Omental fat pad (tissue), 4 donors: ENCODE measurements around the gene MYZAP. TPM values are rescaled to one million over a fixed set of nuclear protein-coding genes. Genes with fewer than 3 reads are reported as not detected.

Source experiments
- ATAC-seq: fragments of 150-250 bp; one replicate; pipeline ENCODE4 v1.9.1; 2016; ENCODE audit warnings: mild to moderate bottlenecking, moderate library complexity; ENCODE audit not compliant: low FRiP score
- DNase-seq: peaks from one replicate; pipeline ENCODE4 v3.0.0-alpha.2; 2019; ENCODE audit warnings: low spot score
- total RNA-seq, 4 donors: library from RNA; depleted of rRNA; stranded (reverse); fragments of >200 nt; gene quantifications; one replicate each; pipeline ENCODE4 v1.1.0, GENCODE V29; 2016
- TF ChIP-seq, protein P1 (sequence below), 3 donors: fragments of 450-650 bp; IDR thresholded peaks; one replicate each; pipeline ENCODE4 v1.5.1; 2016 to 2017; ENCODE audit warnings: antibody characterized with exemption in 3 of 3, mild to moderate bottlenecking in 3 of 3, moderate library complexity in 2 of 3

MYZAP gene
- total RNA-seq, 4 donors from 2014 or later = 13.1 to 84.6 (median 20.2) TPM

DNA sequence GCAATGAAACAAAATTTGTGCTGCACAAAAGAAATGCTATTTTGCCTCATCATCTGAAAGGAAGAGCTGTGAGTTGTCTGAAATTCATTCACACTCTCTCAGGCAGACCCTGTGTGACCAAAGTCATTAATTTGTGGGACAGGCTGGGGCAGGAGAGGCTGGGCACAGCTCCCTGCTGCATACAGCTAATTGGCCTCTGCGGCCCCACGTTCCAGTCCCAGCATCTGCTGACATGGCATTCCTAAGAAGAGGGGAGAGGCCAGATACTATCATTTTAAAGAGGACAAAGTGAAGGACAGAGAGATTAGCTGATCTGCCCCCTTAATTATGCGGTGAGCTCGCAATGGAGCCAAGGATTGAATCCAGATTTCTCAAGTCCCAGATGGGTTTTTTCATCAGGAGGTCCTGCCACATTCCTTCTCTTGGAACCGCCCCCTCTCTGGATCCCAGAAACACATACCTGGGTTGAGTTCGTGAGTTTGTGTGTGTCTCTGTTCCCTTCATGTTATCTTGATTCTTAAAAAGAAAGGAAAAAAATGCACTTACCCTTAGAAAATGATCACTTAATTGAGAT lies 139.9 kb downstream of the MYZAP start:
- no peak for DNase-seq
- ATAC-seq = no peak
- TF ChIP-seq, protein P1, sequence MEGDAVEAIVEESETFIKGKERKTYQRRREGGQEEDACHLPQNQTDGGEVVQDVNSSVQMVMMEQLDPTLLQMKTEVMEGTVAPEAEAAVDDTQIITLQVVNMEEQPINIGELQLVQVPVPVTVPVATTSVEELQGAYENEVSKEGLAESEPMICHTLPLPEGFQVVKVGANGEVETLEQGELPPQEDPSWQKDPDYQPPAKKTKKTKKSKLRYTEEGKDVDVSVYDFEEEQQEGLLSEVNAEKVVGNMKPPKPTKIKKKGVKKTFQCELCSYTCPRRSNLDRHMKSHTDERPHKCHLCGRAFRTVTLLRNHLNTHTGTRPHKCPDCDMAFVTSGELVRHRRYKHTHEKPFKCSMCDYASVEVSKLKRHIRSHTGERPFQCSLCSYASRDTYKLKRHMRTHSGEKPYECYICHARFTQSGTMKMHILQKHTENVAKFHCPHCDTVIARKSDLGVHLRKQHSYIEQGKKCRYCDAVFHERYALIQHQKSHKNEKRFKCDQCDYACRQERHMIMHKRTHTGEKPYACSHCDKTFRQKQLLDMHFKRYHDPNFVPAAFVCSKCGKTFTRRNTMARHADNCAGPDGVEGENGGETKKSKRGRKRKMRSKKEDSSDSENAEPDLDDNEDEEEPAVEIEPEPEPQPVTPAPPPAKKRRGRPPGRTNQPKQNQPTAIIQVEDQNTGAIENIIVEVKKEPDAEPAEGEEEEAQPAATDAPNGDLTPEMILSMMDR (IDR thresholded peaks at IDR 0.05) = no peak

DNA sequence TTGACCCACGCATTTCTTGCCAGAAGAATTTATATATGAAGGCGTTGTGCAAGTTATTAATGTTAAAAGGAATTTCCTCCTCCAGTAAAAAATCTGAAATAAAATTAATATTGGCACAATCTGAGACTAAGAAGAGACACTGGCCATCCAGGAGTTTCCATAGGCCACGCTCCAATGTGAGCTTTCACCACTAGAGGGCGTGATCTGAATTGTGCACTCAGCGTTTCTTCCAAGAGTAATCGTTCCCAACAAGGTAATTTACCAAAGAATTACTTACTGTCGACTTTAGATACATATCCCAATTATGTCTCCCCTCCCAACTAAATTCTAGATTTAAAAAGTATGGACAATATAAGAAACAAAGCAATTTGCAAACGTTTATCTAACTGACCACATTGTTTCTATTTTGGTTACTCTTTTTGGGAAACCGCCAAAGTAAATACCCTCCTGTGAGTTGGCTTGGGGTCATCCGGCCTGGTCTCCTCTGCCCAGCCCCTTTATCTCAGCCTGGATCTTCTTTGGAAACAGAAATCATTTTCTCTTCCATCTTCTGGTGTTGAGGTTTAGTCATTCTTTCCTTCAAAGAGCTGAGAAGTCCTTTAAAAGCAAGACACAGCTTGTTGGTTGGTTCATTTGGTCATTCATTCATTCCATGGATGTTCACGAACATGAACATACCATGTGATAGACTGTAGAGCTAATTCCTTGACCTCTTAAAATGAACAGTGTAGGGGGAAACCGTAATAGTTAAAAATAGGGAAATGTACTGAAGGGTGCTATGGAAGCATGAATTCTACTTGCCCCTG lies 141.0 kb downstream of the MYZAP start:
- no peak for ATAC-seq
- peak; percentile 54 for DNase-seq
- TF ChIP-seq, protein P1 (IDR thresholded peaks at IDR 0.05) = peak in 1 of 3 donors; percentile 56

DNA sequence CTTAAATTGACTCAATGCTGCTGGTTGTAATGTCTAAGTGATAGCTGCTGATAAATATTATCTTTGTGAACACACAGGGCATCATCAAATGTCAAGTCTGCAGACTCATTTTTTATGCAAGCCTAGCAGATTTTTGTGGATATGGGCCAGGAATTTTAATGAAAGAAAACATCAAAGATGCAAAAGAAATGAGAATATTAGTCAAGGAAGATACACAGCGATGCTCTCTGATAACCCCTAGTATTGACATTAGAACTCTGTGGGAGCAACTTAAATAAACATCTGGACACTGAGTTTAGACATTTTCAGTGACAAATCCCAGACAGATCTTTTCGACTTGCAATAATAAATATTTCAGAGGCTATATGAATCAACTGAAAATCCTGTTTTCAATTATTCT lies 143.2 kb downstream of the MYZAP start:
- TF ChIP-seq, protein P1 (IDR thresholded peaks at IDR 0.05) = no peak
- ATAC-seq = no peak
- DNase-seq = no peak

Other genes with a start within 250 kb of the MYZAP start
- gene CGNL1, start 215.4 kb upstream of the MYZAP start, total RNA-seq = 10 to 100 TPM in 1 of 4 donors, 1 to 10 TPM in 3; 4.7 to 13.7 (median 7.3) TPM
- 100 to 1,000 TPM in 2 of 4 donors, 10 to 100 TPM in 2; 60.4 to 186 (median 90.5) TPM for gene POLR2M, start 114.8 kb downstream of the MYZAP start, total RNA-seq